Hepatocyte (in vitro differentiated cells): ENCODE results near the gene PCDHA4.

ENCODE experiments used
- CTCF ChIP-seq: fragments of 200-600 bp; sonication (generic); IDR thresholded peaks from 2 replicates; pipeline ENCODE4 v1.5.1; 2016; ENCODE audit warnings: antibody characterized with exemption, mild to moderate bottlenecking; ENCODE audit not compliant: poor library complexity
- EZH2phosphoT487 ChIP-seq: fragments of 200-600 bp; sonication (generic); IDR thresholded peaks from one replicate; pipeline ENCODE4 v1.6.1; 2018; ENCODE audit warnings: antibody characterized with exemption, mild to moderate bottlenecking, low read depth, moderate library complexity; ENCODE audit not compliant: unreplicated experiment, severe bottlenecking

GRCh38 chr5:140780512-140780911 is 26.4 kb upstream of the PCDHA4 start:
- no peak for TF ChIP-seq EZH2phosphoT487
- TF ChIP-seq CTCF: no peak
